Midbrain (tissue), 1 donor: ENCODE measurements around the gene TMTC1.

Experiments used
- DNase-seq: peaks from one replicate; lab custom pipeline; 2025; lab: John Stamatoyannopoulos, UW

TMTC1 gene

DNA sequence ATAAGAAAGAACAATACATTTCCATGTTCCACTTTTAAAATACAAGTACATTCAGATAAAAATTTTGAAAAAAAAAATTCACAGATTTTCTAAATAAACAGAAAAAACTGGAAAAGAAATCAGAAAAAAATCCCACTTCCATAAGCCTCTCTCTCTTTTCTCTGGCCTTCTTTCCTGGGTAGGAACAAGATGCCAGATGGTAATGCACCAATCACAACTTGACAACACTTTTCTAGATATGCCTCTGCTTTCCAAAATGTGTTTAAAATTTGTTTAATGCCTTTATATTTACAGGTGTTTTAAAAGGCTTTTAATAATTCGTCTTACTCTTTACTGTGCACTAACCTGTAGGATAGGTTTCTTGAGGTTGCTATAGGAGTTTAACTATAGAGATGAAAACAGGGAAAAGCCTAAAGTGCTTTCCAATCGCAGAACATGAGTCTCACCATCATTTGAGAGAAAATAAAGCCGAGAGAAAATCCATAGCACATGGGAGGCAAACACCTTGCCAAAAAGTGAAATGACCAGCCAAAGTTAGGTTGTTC is 74.2 kb downstream of the TMTC1 start:
- no peak for DNase-seq

DNA sequence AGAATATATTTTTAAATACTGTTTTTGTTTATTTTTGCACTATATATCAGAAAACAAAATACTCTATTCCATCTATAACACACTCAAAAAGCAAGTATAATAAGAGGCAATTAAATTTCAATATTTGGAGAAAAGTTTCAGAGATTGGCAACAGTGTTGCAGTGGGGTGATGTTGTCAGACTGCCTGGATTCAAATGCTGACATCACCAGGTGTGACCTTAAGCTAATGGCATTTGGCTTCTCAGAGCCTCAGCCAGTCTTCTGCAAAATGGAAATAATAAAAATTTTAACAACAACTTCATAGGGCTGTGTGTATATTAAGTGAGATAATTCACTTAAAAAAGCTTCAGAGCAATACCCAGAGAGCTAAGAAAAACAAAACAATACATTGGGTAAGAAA is 74.7 kb downstream of the TMTC1 start:
- DNase-seq = no peak

DNA sequence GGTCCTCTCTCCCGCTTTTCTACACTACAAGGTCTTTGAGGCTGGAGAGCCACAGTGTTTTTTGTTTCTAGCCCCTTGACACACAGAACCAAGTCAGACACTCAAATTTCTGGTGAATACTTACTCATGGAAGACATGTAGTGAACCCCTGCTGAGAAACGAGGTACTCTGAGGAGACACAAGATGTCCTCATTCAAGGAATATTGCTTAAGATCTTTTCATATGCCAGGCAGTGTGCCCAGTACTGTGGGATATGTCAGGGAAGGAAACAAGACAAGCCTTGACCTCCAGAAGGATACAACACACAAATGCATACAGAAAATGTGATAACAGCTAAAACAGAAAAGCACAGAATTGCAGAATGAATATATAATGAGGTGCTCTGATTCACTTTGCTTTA is 75.9 kb downstream of the TMTC1 start:
- no peak for DNase-seq

DNA sequence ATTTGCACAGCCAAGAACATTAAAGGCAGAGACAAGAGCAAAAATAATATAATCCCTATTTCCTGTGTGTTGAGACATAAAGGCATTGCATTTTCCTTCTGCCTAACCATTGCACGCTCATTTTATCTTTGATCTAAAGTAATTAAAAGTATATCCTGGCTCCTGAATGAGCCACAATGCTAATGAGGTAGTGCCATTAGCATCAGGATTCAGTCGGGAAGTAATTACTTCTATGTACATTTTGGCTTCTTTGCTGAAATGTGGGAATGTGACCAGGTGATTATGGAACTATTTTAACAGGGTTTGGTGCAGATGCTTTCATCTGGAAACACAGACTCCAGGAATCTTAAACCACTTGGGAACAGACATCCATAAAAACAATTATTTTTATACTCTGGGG is 77.4 kb downstream of the TMTC1 start:
- DNase-seq = no peak

DNA sequence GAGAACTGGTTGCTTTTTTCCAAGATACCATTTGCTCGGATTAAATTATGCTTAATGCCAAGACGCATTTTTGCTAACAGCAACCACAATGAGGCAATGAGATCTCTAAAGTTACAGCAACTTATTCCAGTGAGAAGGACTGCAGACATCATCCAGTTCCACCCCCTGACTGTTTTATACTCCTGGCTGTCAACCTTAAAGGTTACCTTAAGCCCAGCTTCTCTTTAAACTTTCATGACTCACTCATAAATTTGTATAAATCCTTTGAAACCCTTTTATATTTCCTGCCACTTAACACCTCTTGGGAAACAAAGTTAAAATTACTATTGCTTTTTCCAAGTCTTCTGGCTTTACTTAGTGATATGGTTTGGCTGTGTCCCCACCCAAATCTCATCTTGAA is 80.2 kb downstream of the TMTC1 start:
- DNase-seq = no peak

DNA sequence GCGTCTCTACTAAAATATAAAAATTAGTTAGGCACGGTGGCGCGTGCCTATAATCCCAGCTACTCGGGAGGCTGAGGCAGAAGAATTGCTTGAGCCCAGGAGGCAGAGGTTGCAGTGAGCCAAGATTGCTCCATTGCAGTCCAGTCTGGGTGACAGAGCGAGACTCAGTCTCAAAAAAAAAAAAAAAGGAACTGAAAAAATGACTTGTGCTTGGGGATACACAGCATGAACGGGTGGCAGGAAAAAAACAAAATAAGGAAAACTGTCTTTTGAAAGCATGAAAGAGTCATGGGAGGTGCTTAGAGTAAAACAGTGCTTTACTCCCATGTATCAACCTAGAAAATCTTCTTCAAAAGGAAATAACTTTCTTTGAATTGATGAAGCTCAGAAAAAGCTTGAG is 80.8 kb downstream of the TMTC1 start:
- no peak for DNase-seq

DNA sequence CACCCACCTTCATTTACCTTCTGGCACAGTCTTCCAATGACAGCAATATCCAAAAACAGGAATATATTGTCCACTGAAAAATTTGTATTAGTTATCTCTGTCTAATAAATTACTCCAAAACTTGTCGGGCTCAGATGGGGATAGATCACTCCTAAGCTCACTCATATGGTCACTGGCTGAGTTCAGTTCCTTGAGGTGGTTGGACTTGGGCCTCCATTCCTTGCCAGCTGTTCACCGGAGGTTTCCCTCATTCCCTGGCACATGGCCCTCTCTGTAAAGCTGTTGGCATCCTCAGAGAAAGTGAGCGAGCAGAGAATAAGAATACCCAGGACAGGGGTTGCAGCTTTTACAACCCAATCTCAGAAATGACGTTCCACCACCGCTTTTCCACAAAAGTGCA is 81.5 kb downstream of the TMTC1 start:
- no peak for DNase-seq

DNA sequence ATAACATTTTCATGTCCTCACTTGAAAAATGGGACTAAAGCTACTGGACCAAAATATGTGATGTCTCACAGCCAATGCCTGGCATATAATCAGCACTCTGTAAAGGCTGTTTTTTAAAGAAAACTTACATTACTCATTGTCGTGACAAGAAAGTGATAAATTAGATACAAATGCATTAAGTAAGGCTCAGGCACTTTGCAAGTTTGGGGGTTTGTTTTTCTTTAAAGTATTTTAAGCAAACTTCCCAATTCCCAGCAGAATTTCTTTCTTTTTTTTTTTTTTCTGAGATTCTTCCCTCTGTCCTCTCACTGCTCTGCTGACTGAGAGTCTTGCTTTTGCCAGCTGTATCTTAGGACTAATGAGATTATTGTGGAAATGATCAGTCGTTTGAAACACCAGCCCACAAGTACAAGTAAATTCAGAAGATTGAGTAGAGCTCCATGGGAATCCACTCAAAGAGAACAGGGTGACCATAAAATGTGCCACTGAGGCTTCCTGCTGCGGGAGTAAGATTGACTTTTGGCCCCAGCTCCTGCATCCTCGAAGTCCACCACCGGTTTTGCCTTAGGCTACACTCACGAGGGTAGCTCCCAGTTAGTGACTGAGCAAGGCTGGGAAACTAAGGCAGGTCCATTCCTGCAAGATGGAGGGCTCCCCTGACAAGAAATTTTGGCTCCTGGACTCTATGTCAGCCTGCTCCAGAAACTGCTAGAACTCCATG is 82.8 kb downstream of the TMTC1 start:
- DNase-seq = no peak

DNA sequence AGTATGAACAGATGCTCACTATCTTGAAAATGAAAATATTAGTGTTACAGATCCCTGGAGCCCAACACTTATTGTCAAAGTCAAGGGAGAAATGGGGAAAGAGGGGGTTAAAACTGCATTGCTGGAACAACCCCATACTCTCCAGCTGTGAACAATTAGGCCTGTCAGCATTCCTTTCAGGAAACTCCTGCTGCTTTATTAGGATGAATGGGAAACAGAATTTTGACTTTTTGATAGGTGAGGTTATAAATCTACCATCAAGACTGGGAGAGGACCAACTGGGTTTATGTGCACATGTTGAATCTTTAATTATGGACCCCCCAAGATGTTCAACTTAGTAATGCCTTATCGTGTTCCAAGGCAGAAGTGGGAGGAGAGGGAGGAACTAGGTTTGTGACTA is 85.0 kb downstream of the TMTC1 start:
- DNase-seq = no peak

DNA sequence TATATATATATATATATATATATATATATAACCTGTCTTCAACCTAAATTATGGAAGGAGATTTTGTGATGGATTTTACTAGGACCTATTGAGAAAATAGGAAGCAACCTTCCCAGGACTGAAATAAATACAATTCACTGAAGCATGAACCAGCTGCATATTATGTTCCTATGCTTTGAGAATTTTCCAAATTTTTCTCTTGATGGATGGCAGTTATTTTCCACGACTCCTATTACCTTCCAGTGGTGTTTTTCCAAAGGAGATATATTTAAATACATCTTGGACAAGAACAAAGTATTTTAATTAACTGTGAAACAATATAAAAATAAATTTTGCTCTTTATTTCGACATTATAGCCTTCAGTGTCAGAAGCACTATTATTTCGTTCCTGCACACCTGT is 87.9 kb downstream of the TMTC1 start:
- no peak for DNase-seq

DNA sequence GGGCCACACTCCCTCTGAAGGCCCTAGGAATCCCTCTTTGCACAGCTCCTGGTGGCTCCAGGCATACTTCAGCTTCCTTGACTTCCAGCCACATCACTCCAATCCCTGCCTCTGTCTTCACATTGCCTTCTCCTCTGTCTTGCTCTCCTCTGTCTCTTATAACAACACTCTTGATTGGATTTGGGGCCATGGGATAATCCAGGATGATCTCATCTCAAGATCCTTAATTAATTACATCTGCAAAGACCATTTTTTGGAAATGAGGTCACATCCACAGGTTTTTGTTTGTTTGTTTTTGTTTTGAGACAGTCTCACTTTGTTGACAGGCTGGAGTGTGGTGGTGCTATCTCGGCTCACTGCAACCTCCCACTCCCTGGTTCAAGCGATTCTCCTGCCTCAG is 88.7 kb downstream of the TMTC1 start:
- DNase-seq = no peak

DNA sequence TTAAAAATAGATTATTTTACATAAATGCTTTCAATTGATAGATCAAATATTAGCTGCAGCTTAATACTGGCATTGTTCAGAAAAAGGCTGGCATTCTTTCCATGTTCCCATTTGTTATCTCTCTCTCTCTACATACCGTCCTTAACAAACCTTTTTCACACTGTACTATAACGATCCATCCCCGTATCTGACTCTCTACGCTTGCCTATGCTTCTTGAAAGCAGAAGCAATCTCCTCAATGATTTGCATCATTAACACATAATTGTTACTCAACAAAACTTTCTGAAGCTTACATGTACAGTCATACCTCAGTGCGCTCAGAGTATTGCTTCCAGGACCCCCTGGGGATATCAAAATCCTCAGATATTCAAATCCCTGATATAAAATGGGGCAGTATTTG is 89.7 kb downstream of the TMTC1 start:
- DNase-seq = no peak

DNA sequence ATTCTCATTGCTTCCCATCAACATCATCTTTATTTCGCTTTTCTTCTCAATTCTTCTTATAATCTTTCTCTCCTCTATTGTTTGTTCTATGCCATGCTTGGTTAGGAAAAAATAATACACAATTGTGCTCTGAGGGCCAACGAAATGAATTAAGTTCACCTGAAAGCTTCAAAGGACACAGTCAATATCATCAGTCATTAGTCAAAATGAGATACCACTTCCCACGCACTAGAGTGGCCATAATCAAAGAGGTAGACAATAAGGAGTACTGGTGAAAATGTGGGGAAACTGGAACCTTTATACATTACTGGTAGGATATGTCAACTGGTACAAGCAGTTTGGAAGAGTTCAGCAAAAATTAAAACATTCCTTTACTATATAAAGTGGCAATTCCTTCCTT is 91.5 kb downstream of the TMTC1 start:
- DNase-seq = no peak

DNA sequence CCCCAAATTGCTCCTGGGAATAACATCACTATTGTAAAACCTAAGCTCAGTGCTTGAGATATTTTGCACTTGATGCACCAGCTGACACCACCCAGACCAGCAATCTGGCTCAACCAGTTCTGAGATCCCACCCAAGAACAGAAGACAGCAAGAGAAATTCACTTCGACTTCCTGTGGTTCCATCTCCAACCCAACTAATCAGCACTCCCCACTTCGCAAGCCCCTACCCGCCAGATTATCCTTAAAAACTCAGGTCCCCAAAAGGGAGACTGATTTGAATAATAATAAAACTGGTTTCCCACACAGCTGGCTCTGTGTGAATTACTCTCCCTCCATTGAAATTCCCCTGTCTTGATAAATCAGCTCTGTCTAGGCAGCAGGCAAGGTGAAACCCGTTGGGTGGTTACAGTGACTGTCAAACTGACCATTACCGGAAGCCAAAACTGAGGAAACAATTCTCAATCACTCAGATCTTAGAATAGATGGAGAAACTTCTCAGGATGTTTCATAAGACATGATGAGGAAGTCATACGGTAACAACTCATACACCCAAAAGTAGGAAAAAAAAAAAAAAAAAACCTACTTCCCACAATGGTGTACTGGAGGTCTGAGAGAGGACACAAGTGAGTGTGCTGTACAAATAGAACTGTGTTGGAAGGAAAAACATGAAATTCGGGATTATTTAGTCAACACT is 92.4 kb downstream of the TMTC1 start:
- DNase-seq = no peak

DNA sequence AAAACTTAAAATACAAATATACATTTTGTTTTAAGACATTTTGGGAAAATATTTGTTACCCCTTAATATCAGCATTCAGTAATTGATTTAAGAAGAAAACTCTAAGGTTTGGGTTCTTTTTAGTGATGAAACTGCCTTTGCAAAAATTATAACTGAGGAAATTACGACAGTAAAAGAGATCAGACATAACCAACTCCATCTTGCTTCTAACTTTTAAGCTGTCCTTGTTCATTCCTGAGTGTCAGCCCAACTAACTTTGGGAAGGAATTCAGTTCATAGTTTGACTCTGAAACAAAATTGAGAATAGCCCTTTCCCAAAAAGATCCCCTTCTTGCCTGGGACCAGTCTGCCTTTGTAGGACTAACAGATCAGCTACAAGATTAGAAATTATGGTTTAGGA is 93.0 kb downstream of the TMTC1 start:
- DNase-seq = no peak

DNA sequence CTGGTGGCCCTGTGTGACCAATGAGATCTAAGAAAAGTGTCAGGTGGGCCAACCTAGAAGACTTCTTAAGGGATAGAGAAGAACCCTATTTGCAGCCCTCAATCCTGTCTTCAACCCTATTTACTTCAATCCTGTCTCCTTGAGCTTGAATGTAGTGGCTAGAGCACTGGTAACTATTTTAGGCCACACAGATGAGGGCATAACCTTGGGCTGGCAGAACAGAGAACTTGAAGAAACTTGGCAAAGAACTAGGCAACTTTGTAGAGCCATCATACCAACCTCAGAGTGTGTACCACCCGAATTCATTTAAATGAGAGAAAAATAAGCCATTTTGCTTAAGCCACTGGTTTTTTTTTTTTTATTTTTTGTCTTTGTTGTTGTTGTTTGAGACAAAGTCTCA is 94.8 kb downstream of the TMTC1 start:
- DNase-seq = no peak

DNA sequence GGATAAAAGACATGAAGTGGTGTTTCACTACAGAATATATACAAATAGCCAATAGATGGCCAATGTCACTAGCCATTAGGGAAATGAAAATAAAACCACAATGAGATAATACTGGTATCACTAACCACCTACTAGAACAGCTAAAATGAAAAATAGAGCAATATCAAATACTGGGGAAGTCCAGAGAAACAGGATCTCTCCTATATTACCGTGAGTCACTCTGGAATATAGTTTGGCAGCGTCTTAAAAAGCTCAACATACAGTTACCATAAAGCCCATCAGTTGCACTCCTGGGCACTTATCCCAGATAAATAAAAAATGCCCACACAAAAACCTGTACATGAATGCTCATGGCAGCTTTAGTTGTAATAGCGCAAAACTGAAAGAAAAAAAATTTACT is 101.7 kb downstream of the TMTC1 start:
- DNase-seq = no peak

DNA sequence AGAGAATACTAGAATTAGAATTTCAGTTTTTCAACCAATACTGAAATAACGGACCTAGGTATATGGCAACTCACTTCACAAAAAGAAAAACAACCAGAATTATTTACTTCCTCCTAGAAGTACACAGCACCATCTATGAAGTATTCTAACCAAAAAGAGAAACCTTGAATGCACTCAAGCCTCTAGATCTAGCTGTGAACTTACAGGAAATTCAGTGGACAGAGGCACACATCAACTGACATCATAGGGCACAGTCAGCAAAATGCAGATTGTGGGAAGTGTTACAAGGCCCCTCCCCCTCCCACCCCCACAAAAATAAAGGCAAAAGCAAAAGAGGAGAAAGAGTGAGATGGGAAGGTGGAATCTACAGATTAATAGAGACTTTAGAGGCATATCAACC is 102.4 kb downstream of the TMTC1 start:
- no peak for DNase-seq

DNA sequence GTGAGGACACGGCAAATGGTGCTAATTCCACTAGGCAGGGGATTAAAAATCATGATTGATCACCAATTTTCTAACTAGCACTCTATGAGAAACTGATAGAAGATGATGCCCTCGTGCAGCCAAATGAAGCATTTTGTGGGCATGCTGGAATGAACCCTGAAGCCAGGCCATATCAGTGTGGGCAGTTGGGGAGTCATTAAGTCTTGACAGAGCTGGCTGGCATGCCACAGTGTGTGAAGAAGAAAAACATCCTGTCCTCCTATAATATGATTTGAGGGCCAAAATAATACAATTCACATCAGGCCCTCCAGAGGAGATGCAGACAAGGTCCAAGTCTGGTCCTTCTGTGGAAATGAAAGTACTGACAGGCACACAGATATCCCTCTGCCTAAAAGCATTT is 107.1 kb downstream of the TMTC1 start:
- no peak for DNase-seq

DNA sequence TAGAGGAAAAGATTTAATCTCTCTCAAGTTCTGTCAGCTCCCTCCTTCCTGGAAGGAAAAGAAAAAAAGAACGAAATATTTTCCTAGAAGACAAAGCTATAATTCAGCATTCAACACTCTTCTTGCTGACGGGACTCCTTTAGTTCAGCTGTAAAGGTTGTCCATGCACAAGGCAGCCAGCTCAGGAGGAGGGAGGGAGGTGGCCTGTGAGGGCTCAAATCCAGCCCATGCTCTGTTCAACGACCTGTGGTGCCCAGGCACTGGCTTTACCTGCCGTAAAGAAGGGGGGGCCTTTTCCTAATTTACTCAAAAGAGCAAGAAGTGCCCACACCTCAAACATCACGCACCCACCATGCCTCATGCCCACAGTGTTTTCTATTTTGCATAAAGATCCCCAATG is 109.3 kb downstream of the TMTC1 start:
- DNase-seq = no peak

DNA sequence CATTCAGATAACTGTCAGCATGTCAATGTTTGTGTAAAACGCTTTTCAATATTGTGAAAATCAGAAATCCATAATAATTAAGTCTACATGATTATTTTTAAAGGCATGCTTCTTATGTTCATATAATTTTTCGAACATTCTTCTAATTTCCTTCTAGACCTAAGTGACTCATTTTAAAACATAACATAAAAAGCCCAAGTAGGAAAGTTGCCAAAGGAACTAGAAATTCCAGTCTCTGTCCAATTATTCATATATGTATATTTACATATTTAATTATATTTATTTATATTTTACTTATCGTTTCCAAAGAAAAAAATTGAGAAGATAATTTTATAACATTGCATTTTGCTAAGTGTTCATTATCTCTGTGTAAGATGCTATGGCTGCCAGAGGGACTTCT is 110.4 kb downstream of the TMTC1 start:
- DNase-seq = no peak

DNA sequence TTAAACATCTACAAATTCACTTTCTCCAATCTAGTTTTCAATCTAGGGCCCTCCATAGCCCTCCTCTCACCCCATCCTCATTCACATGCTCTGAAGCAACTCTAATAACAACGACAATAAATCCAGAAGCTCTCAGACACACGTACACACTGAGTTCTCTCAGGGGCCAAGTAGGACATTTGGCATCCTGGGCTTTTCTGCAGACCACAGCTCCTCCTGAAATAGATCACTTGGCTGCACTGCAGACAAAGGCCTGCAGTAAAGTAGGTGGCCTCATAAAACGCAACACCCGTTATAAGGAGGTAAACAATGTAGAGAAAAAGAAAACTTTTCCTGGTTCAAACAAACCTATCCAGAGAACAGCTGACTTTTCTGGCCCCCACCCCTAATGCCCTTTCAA is 111.2 kb downstream of the TMTC1 start:
- DNase-seq = no peak

DNA sequence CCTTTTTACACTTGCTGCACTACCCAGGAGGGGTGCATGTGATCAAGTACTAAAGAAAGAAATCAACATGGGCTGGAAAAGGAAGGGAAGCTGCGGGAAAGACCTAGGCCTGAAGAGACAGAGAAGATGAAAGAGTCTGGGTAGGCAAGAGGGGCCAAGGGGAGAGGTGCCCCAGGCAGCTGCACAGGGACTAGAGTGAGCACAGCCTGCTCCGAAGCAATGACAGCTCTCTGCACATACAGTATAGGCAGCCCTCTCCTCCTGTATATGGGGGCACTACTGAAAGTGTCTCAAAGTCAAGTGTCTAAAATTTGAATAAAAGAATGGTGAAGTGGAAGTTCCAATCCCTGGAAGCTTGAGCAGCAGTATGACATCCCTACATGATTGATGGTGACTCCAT is 112.0 kb downstream of the TMTC1 start:
- no peak for DNase-seq

DNA sequence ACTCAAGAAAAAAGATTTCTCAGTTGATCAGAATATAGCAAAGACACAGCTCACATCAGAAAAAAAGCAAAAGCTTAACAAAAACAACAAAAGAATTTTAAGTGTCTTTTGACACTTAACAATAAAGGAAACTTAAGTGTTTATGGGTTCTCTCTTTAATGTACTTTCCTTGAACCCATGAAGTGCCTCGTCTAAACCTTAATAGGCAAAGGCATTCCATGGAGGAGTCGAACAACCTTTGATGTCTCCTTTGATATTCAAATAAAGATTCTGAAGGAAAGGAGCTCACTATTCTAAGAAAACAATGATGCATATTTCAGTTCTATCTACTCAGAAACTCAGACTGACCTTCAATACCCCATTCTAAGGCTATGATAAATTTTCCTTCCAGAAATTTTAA is 116.7 kb downstream of the TMTC1 start:
- no peak for DNase-seq
